ENCODE data around the gene RRBP1. TPM values are rescaled to one million over a fixed set of nuclear protein-coding genes. Genes with fewer than 3 reads are reported as not detected.
A peak's percentile ranks its signal among the peaks of the same experiment; 100 is the strongest.

RRBP1 gene
- total RNA-seq, 1 donor from 2014 or later, result 222 TPM

GRCh38 chr20:17615645-17616479 lies 66.2 kb downstream of the RRBP1 start:
- no peak for DNase-seq (ENCODE audit: low spot score, unreplicated experiment)
- Mint-ChIP-seq H3K9me3 (ENCODE audit: low read depth) (no peaks in the 10 kb centered on the region), H3K4me1 (ENCODE audit: low read depth) (peaks cover 7% of the 10 kb centered on the region), H3K36me3 (ENCODE audit: insufficient read depth) (peaks cover 8% of the 10 kb centered on the region), H3K27ac (no peak overlapping the region), H3K27me3 (no peaks in the 10 kb centered on the region), H3K4me3 (ENCODE audit: low read depth) (no peak overlapping the region)
- TF ChIP-seq CTCF (IDR thresholded peaks at IDR 0.05; ENCODE audit: unreplicated experiment), result no peak

GRCh38 chr20:17614812-17615644 lies 67.0 kb downstream of the RRBP1 start:
- peak overlapping the region; percentile 84 for H3K27ac Mint-ChIP-seq
- no peak overlapping the region for H3K4me3 Mint-ChIP-seq (ENCODE audit: low read depth)
- peaks cover 7% of the 10 kb centered on the region for H3K4me1 Mint-ChIP-seq (ENCODE audit: low read depth)
- H3K9me3 Mint-ChIP-seq (ENCODE audit: low read depth), result no peaks in the 10 kb centered on the region
- H3K36me3 Mint-ChIP-seq (ENCODE audit: insufficient read depth), result peaks cover 8% of the 10 kb centered on the region
- H3K27me3 Mint-ChIP-seq, result no peaks in the 10 kb centered on the region
- TF ChIP-seq CTCF (IDR thresholded peaks at IDR 0.05; ENCODE audit: unreplicated experiment), result no peak
- DNase-seq (ENCODE audit: low spot score, unreplicated experiment), result no peak

GRCh38 chr20:17614176-17614811 lies 67.7 kb downstream of the RRBP1 start:
- peaks cover 7% of the 10 kb centered on the region for H3K4me1 Mint-ChIP-seq (ENCODE audit: low read depth)
- H3K27me3 Mint-ChIP-seq, result no peaks in the 10 kb centered on the region
- DNase-seq (ENCODE audit: low spot score, unreplicated experiment), result no peak
- H3K27ac Mint-ChIP-seq, result peak overlapping the region; percentile 84
- no peaks in the 10 kb centered on the region for H3K9me3 Mint-ChIP-seq (ENCODE audit: low read depth)
- no peak overlapping the region for H3K4me3 Mint-ChIP-seq (ENCODE audit: low read depth)
- TF ChIP-seq CTCF (IDR thresholded peaks at IDR 0.05; ENCODE audit: unreplicated experiment), result no peak
- H3K36me3 Mint-ChIP-seq (ENCODE audit: insufficient read depth), result peaks cover 8% of the 10 kb centered on the region

GRCh38 chr20:17613328-17614175 lies 68.5 kb downstream of the RRBP1 start:
- no peaks in the 10 kb centered on the region for H3K9me3 Mint-ChIP-seq (ENCODE audit: low read depth)
- DNase-seq (ENCODE audit: low spot score, unreplicated experiment), result no peak
- peaks cover 7% of the 10 kb centered on the region for H3K4me1 Mint-ChIP-seq (ENCODE audit: low read depth)
- peak overlapping the region; percentile 74 for H3K27ac Mint-ChIP-seq
- no peak for TF ChIP-seq CTCF (IDR thresholded peaks at IDR 0.05; ENCODE audit: unreplicated experiment)
- H3K36me3 Mint-ChIP-seq (ENCODE audit: insufficient read depth), result peaks cover 10% of the 10 kb centered on the region
- no peak overlapping the region for H3K4me3 Mint-ChIP-seq (ENCODE audit: low read depth)
- H3K27me3 Mint-ChIP-seq, result no peaks in the 10 kb centered on the region
